Neural cell (in vitro differentiated cells): ENCODE results near the gene YIPF5. TPM values are rescaled to one million over a fixed set of nuclear protein-coding genes. Genes with fewer than 3 reads are reported as not detected.

Experiments used
- H2AFZ ChIP-seq: fragments of 200-600, 300-800 bp; sonication (generic), shearing (Covaris generic); 2 replicates; pipeline ENCODE4 v1.6.0; 2014; ENCODE audit warnings: low read depth, mild to moderate bottlenecking, antibody characterized with exemption, low read length, moderate library complexity
- H3F3A ChIP-seq: fragments of 200-600 bp; shearing (Covaris generic); 2 replicates; pipeline ENCODE4 v1.6.1; 2016; ENCODE audit warnings: mild to moderate bottlenecking, moderate library complexity, mixed read lengths, antibody characterized with exemption, low read length; ENCODE audit not compliant: insufficient read depth, poor library complexity, severe bottlenecking
- H3K27ac ChIP-seq: fragments of 200-600, 300-800 bp; sonication (generic), shearing (Covaris generic); 2 replicates; pipeline ENCODE4 v1.5.1; 2014; ENCODE audit warnings: mild to moderate bottlenecking, low read length, moderate library complexity
- H3K27me3 ChIP-seq: fragments of 300-800, 200-600 bp; sonication (generic), shearing (Covaris generic); 2 replicates; pipeline ENCODE4 v1.6.0; 2014; ENCODE audit warnings: mild to moderate bottlenecking, low read depth, low read length, moderate library complexity; ENCODE audit not compliant: insufficient read depth
- H3K36me3 ChIP-seq: fragments of 300-800, 200-600 bp; sonication (generic), shearing (Covaris generic); 2 replicates; pipeline ENCODE4 v1.5.1; 2014; ENCODE audit warnings: mild to moderate bottlenecking, antibody characterized with exemption, low read length, moderate library complexity; ENCODE audit not compliant: insufficient read depth
- H3K4me2 ChIP-seq: fragments of 300-800, 200-600 bp; sonication (generic), shearing (Covaris generic); 2 replicates; pipeline ENCODE4 v1.6.0; 2014; ENCODE audit warnings: mild to moderate bottlenecking, low read length
- H3K4me3 ChIP-seq: fragments of 300-800, 200-600 bp; sonication (generic), shearing (Covaris generic); 2 replicates; pipeline ENCODE4 v1.5.1; 2014; ENCODE audit warnings: mild to moderate bottlenecking, low read length, moderate library complexity
- H3K79me2 ChIP-seq: fragments of 200-600 bp; shearing (Covaris generic); replicated peaks from 2 replicates; pipeline ENCODE4 v1.6.0; 2014; ENCODE audit warnings: mild to moderate bottlenecking, low read length, moderate library complexity; ENCODE audit not compliant: insufficient read depth
- H3K9ac ChIP-seq: fragments of 300-800, 200-600 bp; sonication (generic), shearing (Covaris generic); 2 replicates; pipeline ENCODE4 v1.6.1; 2016; ENCODE audit warnings: mild to moderate bottlenecking, low read length, mixed read lengths
- H3K9me2 ChIP-seq: fragments of 200-600 bp; shearing (Covaris generic); 2 replicates; pipeline ENCODE4 v1.6.1; 2016; ENCODE audit warnings: mild to moderate bottlenecking, low read length, mixed read lengths; ENCODE audit not compliant: insufficient read depth
- H3K9me3 ChIP-seq: fragments of 200-600, 300-800 bp; sonication (generic), shearing (Covaris generic); 2 replicates; pipeline ENCODE4 v1.6.1; 2016; ENCODE audit warnings: mild to moderate bottlenecking, mixed run types, low read length, moderate library complexity, mixed read lengths
- H4K20me1 ChIP-seq: fragments of 200-600 bp; shearing (Covaris generic); 2 replicates; pipeline ENCODE4 v1.6.1; 2016; ENCODE audit warnings: mild to moderate bottlenecking, mixed run types; ENCODE audit not compliant: insufficient read depth
- CTCF ChIP-seq: fragments of 450-650 bp; IDR thresholded peaks from 2 replicates; pipeline ENCODE4 v1.5.1; 2014; ENCODE audit warnings: antibody characterized with exemption, mild to moderate bottlenecking, moderate library complexity; ENCODE audit not compliant: poor library complexity, severe bottlenecking
- EP300 ChIP-seq: fragments of 450-650 bp; conservative IDR thresholded peaks from 2 replicates; pipeline ENCODE4 v1.6.1; 2014; ENCODE audit warnings: antibody characterized with exemption, mild to moderate bottlenecking, moderate library complexity; ENCODE audit not compliant: poor library complexity, severe bottlenecking
- EZH2 ChIP-seq: fragments of 200-600, 300-800 bp; shearing (Covaris generic), sonication (generic); IDR thresholded peaks from 2 replicates; pipeline ENCODE4 v1.6.1; 2014; ENCODE audit warnings: antibody characterized with exemption, low read length, borderline replicate concordance, mild to moderate bottlenecking; ENCODE audit not compliant: insufficient read depth, poor library complexity, severe bottlenecking
- MXI1 ChIP-seq: fragments of 450-650 bp; conservative IDR thresholded peaks from 2 replicates; pipeline ENCODE4 v1.6.1; 2014; ENCODE audit warnings: antibody characterized with exemption, mild to moderate bottlenecking; ENCODE audit not compliant: poor library complexity, severe bottlenecking
- POLR2AphosphoS5 ChIP-seq: IDR thresholded peaks from 2 replicates; pipeline ENCODE4 v1.6.1; 2012
- RAD21 ChIP-seq: fragments of 450-650 bp; conservative IDR thresholded peaks from 2 replicates; pipeline ENCODE4 v1.6.1; 2014; ENCODE audit warnings: antibody characterized with exemption, mild to moderate bottlenecking, moderate library complexity
- REST ChIP-seq: IDR thresholded peaks from 2 replicates; pipeline ENCODE4 v1.6.1; 2012; ENCODE audit warnings: borderline replicate concordance
- SMC3 ChIP-seq: fragments of 450-650 bp; conservative IDR thresholded peaks from 2 replicates; pipeline ENCODE4 v1.6.1; 2014; ENCODE audit warnings: antibody characterized with exemption, mild to moderate bottlenecking, moderate library complexity; ENCODE audit not compliant: poor library complexity
- TAF1 ChIP-seq: IDR thresholded peaks from 2 replicates; pipeline ENCODE4 v1.6.1; 2012; ENCODE audit warnings: low read depth
- polyA plus RNA-seq: library from polyadenylated mRNA; depleted of rRNA; stranded (reverse); fragments of >200 nt; gene quantifications from 2 replicates; pipeline ENCODE4 v1.2.3, GENCODE V29; 2014

YIPF5 gene
- polyA plus RNA-seq, 1 donor from 2014 or later = 59.6 TPM

GRCh38 chr5:144189800-144190429, 19.5 kb upstream of the YIPF5 start:
- Histone ChIP-seq H3K79me2 (no peaks in the 10 kb centered on the region), H3K27me3 (no peaks in the 10 kb centered on the region), H3K9ac (no peak overlapping the region), H3K4me2 (no peak overlapping the region), H3F3A (no peaks in the 10 kb centered on the region), H2AFZ (no peak overlapping the region), H3K9me3 (no peaks in the 10 kb centered on the region), H4K20me1 (no peaks in the 10 kb centered on the region), H3K27ac (no peak overlapping the region), H3K36me3 (no peaks in the 10 kb centered on the region), H3K4me3 (no peak overlapping the region), H3K9me2 (no peaks in the 10 kb centered on the region)
- no peak for TF ChIP-seq TAF1
- no peak for TF ChIP-seq REST

- H3K27ac ChIP-seq = no peak overlapping the region
- H3K4me3 ChIP-seq = no peak overlapping the region
- H3K9me3 ChIP-seq = no peaks in the 10 kb centered on the region
- H2AFZ ChIP-seq = no peak overlapping the region
- no peaks in the 10 kb centered on the region for H3K27me3 ChIP-seq
- TF ChIP-seq REST (no peak), SMC3 (no peak), POLR2AphosphoS5 (no peak)
- H3K36me3 ChIP-seq = no peaks in the 10 kb centered on the region
- no peak overlapping the region for H3K9ac ChIP-seq
- no peaks in the 10 kb centered on the region for H3K9me2 ChIP-seq
- no peaks in the 10 kb centered on the region for H3K79me2 ChIP-seq
- H3F3A ChIP-seq = no peaks in the 10 kb centered on the region
- no peaks in the 10 kb centered on the region for H4K20me1 ChIP-seq
- H3K4me2 ChIP-seq = no peak overlapping the region
These were observed 17.3 kb upstream of the YIPF5 start for GRCh38 chr5:144187699-144188294.

- Histone ChIP-seq H3K4me2 (no peak overlapping the region), H3K9me3 (no peaks in the 10 kb centered on the region), H3K36me3 (no peaks in the 10 kb centered on the region)
- TF ChIP-seq RAD21 (peak; percentile 77), TAF1 (no peak), MXI1 (no peak), CTCF (peak; percentile 79), SMC3 (peak; percentile 78), EZH2 (no peak), POLR2AphosphoS5 (no peak), EP300 (no peak)
These were observed 12.9 kb upstream of the YIPF5 start for GRCh38 chr5:144183254-144183889.

More at GRCh38 chr5:144183254-144183889, 12.9 kb upstream of the YIPF5 start:
- H3F3A ChIP-seq = no peaks in the 10 kb centered on the region
- H3K4me3 ChIP-seq = no peak overlapping the region
- H3K27me3 ChIP-seq = no peaks in the 10 kb centered on the region
- no peaks in the 10 kb centered on the region for H4K20me1 ChIP-seq
- H3K79me2 ChIP-seq = no peaks in the 10 kb centered on the region
- no peak overlapping the region for H3K27ac ChIP-seq
- H3K9me2 ChIP-seq = no peaks in the 10 kb centered on the region
- no peak overlapping the region for H3K9ac ChIP-seq
- no peak overlapping the region for H2AFZ ChIP-seq
